HG03558 (cell line): ENCODE results near the gene LSP1.

ENCODE experiments used
- ATAC-seq: cut with Tn5 transposase; IDR thresholded peaks from one replicate; pipeline ENCODE4 v1.9.1; 2021; ENCODE audit warnings: moderate number of reproducible peaks; ENCODE audit not compliant: unreplicated experiment; ENCODE audit errors: extremely low read depth

LSP1 gene

GRCh38 chr11:1913271-1914060, 60.6 kb downstream of the LSP1 start:
- no peak for ATAC-seq

- no peak for ATAC-seq
Observed at GRCh38 chr11:1915795-1916131, 62.9 kb downstream of the LSP1 start.

- no peak for ATAC-seq
Observed at GRCh38 chr11:1916132-1916985, 63.5 kb downstream of the LSP1 start.

GRCh38 chr11:1916986-1917522, 64.2 kb downstream of the LSP1 start:
- no peak for ATAC-seq

GRCh38 chr11:1917523-1918435, 64.9 kb downstream of the LSP1 start:
- no peak for ATAC-seq

- no peak for ATAC-seq
Observed at GRCh38 chr11:1918436-1919315, 65.8 kb downstream of the LSP1 start.

GRCh38 chr11:1919391-1920127, 66.7 kb downstream of the LSP1 start, which contains the start of gene TNNT3:
Gene TNNT3, plus strand, starts transcription at chr11:1919703. Its CDS starts 3,172 bp downstream, at chr11:1922875.
- no peak for ATAC-seq

GRCh38 chr11:1920128-1920908, 67.4 kb downstream of the LSP1 start:
- ATAC-seq, result no peak

- no peak for ATAC-seq
Observed at GRCh38 chr11:1920909-1921573, 68.2 kb downstream of the LSP1 start.

GRCh38 chr11:1921574-1922141, 68.8 kb downstream of the LSP1 start:
- no peak for ATAC-seq

- no peak for ATAC-seq
Observed at GRCh38 chr11:1922481-1923081, 69.7 kb downstream of the LSP1 start.

GRCh38 chr11:1923201-1923956, 70.5 kb downstream of the LSP1 start:
- no peak for ATAC-seq

- ATAC-seq, result no peak
Observed at GRCh38 chr11:1924181-1924580, 71.3 kb downstream of the LSP1 start.

- no peak for ATAC-seq
Observed at GRCh38 chr11:1924646-1925372, 71.9 kb downstream of the LSP1 start.
